Transverse colon (tissue), 4 donors: Measurements from ENCODE around the gene PFKFB3.

Experiments used
- EP300 ChIP-seq: sonication (generic); formaldehyde crosslinking; IDR thresholded peaks from one replicate; pipeline ENCODE4 v1.6.1; 2017; ENCODE audit warnings: antibody characterized with exemption, low read depth
- POLR2A ChIP-seq: fragments of 450-650 bp; IDR thresholded peaks from one replicate; pipeline ENCODE4 v1.6.1; 2016; ENCODE audit warnings: antibody characterized with exemption, mild to moderate bottlenecking, moderate library complexity
- POLR2AphosphoS5 ChIP-seq, 3 donors: sonication (generic); formaldehyde crosslinking; IDR thresholded peaks; one replicate each; pipeline ENCODE4 v1.6.1; 2016; ENCODE audit warnings: antibody characterized with exemption in 3 of 3
- TF ChIP-seq, protein P1 (sequence below), 5 experiments: fragments of 200-600 bp in 3 of 5; fragments of 450-650 bp in 2 of 5; sonication (generic) in 3 of 5; IDR thresholded peaks; 1 replicate in 2 of 5; 2 replicates in 3 of 5; pipeline ENCODE4 v1.5.1; 2016 to 2017; ENCODE audit warnings: antibody characterized with exemption in 5 of 5, inconsistent platforms in 3 of 5, mild to moderate bottlenecking in 2 of 5, moderate library complexity in 1 of 5

DNA sequence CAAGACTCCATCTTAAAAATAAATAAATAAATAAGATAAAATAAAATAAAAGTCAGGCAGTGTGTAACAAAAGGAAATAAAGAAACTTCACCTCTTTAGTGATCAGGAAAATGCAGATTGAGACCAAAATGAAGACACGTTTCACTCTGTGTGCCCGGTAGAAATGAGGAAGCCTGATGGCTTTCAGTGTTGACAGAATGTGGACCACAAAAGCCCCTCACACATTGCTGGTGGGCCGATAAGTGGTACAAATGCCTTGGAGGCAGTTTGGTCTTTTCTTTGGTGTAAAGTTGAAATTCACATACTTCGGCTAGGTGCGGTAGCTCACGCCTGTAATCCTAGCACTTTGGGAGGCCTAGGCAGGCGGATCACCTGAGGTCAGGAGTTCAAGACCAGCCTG lies 44.5 kb upstream of the PFKFB3 start:
- TF ChIP-seq, protein P1, sequence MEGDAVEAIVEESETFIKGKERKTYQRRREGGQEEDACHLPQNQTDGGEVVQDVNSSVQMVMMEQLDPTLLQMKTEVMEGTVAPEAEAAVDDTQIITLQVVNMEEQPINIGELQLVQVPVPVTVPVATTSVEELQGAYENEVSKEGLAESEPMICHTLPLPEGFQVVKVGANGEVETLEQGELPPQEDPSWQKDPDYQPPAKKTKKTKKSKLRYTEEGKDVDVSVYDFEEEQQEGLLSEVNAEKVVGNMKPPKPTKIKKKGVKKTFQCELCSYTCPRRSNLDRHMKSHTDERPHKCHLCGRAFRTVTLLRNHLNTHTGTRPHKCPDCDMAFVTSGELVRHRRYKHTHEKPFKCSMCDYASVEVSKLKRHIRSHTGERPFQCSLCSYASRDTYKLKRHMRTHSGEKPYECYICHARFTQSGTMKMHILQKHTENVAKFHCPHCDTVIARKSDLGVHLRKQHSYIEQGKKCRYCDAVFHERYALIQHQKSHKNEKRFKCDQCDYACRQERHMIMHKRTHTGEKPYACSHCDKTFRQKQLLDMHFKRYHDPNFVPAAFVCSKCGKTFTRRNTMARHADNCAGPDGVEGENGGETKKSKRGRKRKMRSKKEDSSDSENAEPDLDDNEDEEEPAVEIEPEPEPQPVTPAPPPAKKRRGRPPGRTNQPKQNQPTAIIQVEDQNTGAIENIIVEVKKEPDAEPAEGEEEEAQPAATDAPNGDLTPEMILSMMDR (IDR thresholded peaks at IDR 0.05) = no peak
- TF ChIP-seq POLR2AphosphoS5 (IDR thresholded peaks at IDR 0.05) = no peak
- TF ChIP-seq POLR2A = no peak
- TF ChIP-seq EP300 = no peak
